ENCODE results near the gene TIGD3.

TIGD3 gene

GRCh38 chr11:65321828-65322485 lies 32.6 kb upstream of the TIGD3 start:
- H3K27me3 ChIP-seq (ENCODE audit: low read length) = no peaks in the 10 kb centered on the region
- TF ChIP-seq CTCF (IDR thresholded peaks at IDR 0.05; ENCODE audit: insufficient read depth, low read length, poor library complexity, severe bottlenecking) (no peak), EZH2phosphoT487 (conservative IDR thresholded peaks at IDR 0.05; ENCODE audit: low read length) (no peak)
- no peak overlapping the region for H3K4me3 ChIP-seq (ENCODE audit: insufficient read depth, low read length, poor library complexity, severe bottlenecking)
- no peaks in the 10 kb centered on the region for H3K36me3 ChIP-seq (ENCODE audit: low read length)
- no peak overlapping the region for H3K9ac ChIP-seq (ENCODE audit: low read length)
- no peak overlapping the region for H2AFZ ChIP-seq (ENCODE audit: low read depth, low read length, severe bottlenecking)
- no peaks in the 10 kb centered on the region for H4K20me1 ChIP-seq (ENCODE audit: low read depth, low read length)
- no peaks in the 10 kb centered on the region for H3K79me2 ChIP-seq (ENCODE audit: insufficient read depth, low read length)
- H3K9me3 ChIP-seq (ENCODE audit: insufficient read depth, low read length) = no peaks in the 10 kb centered on the region
- 0 out of 2 replicates have a peak, but pooled peaks cover 4% of the 10 kb centered on the region for H3F3A ChIP-seq (ENCODE audit: insufficient read depth)
- no peaks in the 10 kb centered on the region for H3K9me2 ChIP-seq (replicated peaks; ENCODE audit: insufficient read depth, low read length)
- no peak overlapping the region for H3K27ac ChIP-seq (ENCODE audit: low read depth, low read length)
- H3K4me2 ChIP-seq (ENCODE audit: low read depth, low read length, poor library complexity, severe bottlenecking) = no peak overlapping the region

- Histone ChIP-seq H3K4me2 (ENCODE audit: low read depth, low read length, poor library complexity, severe bottlenecking) (no peak overlapping the region), H4K20me1 (ENCODE audit: low read depth, low read length) (no peaks in the 10 kb centered on the region), H3K27ac (ENCODE audit: low read depth, low read length) (no peak overlapping the region), H3K27me3 (ENCODE audit: low read length) (no peaks in the 10 kb centered on the region), H3K9ac (ENCODE audit: low read length) (no peak overlapping the region), H3K9me3 (ENCODE audit: insufficient read depth, low read length) (no peaks in the 10 kb centered on the region), H3K36me3 (ENCODE audit: low read length) (no peaks in the 10 kb centered on the region), H3K9me2 (replicated peaks; ENCODE audit: insufficient read depth, low read length) (no peaks in the 10 kb centered on the region), H3K4me3 (ENCODE audit: insufficient read depth, low read length, poor library complexity, severe bottlenecking) (no peak overlapping the region), H3F3A (ENCODE audit: insufficient read depth) (no peaks in the 10 kb centered on the region), H3K79me2 (ENCODE audit: insufficient read depth, low read length) (no peaks in the 10 kb centered on the region), H2AFZ (ENCODE audit: low read depth, low read length, severe bottlenecking) (no peak overlapping the region)
- TF ChIP-seq CTCF (IDR thresholded peaks at IDR 0.05; ENCODE audit: insufficient read depth, low read length, poor library complexity, severe bottlenecking) = no peak
- TF ChIP-seq EZH2phosphoT487 (conservative IDR thresholded peaks at IDR 0.05; ENCODE audit: low read length) = no peak
Observed at GRCh38 chr11:65323813-65324212, 30.7 kb upstream of the TIGD3 start.

DNA sequence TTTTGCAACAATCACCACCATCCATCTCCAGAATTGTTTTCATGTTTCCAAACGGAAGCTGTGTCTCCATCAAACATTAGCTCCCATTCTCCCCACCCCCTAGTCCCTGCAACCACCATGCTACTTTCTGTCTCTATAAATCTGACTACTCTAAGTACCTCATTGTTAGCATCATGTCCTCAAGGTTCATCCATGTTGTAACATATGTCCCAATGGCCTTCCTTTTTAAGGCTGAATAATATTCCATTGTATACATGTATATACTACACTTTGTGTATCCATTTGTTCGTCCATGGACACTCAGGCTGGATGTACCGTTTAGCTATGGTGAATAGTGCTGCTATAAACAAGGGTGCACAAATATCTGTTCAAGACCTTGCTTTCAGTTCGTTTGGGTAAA lies 29.1 kb upstream of the TIGD3 start:
- Histone ChIP-seq H2AFZ (ENCODE audit: low read depth, low read length, severe bottlenecking) (no peak overlapping the region), H3K9me2 (replicated peaks; ENCODE audit: insufficient read depth, low read length) (no peaks in the 10 kb centered on the region), H3K79me2 (ENCODE audit: insufficient read depth, low read length) (no peaks in the 10 kb centered on the region), H3K9ac (ENCODE audit: low read length) (no peak overlapping the region), H3K9me3 (ENCODE audit: insufficient read depth, low read length) (no peaks in the 10 kb centered on the region), H4K20me1 (ENCODE audit: low read depth, low read length) (no peaks in the 10 kb centered on the region), H3K4me3 (ENCODE audit: insufficient read depth, low read length, poor library complexity, severe bottlenecking) (no peak overlapping the region), H3K4me2 (ENCODE audit: low read depth, low read length, poor library complexity, severe bottlenecking) (no peak overlapping the region), H3K27me3 (ENCODE audit: low read length) (no peaks in the 10 kb centered on the region), H3K27ac (ENCODE audit: low read depth, low read length) (no peak overlapping the region), H3F3A (ENCODE audit: insufficient read depth) (peaks cover 6% of the 10 kb centered on the region; the same call in 1 of the 2 replicates), H3K36me3 (ENCODE audit: low read length) (no peaks in the 10 kb centered on the region)
- TF ChIP-seq CTCF (IDR thresholded peaks at IDR 0.05; ENCODE audit: insufficient read depth, low read length, poor library complexity, severe bottlenecking) (no peak), EZH2phosphoT487 (conservative IDR thresholded peaks at IDR 0.05; ENCODE audit: low read length) (no peak)

Measured in SU-DHL-6 (cell line).